DMS53 treated with DMSO at 0.1 percent for 48 hours (cell line): ENCODE data around the gene GID8.
"Not testable (repeated sequence)": the region's sequence is repeated elsewhere in the genome, so short reads cannot be mapped to it uniquely, and the experiment has no call there.

Experiments
- DNase-seq: peaks from one replicate; lab custom pipeline; 2025; ENCODE audit not compliant: unreplicated experiment; lab: John Stamatoyannopoulos, UW

Gene GID8

DNA sequence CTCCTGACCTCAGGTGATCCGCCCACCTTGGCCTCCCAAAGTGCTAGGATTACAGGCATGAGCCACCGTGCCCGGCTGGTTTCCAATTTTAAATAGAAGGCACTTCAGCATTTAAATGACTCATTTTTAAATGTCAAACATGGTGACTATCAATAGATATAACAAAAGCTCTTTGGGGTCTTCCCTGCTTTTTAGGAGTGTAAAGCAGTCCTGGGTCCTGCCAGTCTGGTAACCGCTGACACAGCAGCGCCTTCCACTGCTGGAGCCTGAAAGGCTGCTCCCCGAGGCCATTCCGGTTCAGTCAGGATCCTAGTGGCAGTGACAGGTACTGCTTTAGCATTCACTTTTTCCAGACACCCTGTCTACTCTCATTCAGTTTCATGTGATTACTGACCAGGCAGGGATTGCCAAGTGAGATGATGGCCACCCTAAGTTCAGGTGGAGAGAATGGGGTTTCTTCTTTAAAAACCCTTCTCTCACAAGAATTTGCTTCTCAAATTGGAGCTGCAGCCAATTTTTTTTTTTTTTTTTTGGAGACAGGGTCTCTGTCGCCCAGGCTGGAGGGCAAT, 16.7 kb upstream of the GID8 start:
- DNase-seq: peak; percentile 24

- DNase-seq: no peak
Observed at GRCh38 chr20:62922451-62922921, 15.5 kb upstream of the GID8 start.

DNA sequence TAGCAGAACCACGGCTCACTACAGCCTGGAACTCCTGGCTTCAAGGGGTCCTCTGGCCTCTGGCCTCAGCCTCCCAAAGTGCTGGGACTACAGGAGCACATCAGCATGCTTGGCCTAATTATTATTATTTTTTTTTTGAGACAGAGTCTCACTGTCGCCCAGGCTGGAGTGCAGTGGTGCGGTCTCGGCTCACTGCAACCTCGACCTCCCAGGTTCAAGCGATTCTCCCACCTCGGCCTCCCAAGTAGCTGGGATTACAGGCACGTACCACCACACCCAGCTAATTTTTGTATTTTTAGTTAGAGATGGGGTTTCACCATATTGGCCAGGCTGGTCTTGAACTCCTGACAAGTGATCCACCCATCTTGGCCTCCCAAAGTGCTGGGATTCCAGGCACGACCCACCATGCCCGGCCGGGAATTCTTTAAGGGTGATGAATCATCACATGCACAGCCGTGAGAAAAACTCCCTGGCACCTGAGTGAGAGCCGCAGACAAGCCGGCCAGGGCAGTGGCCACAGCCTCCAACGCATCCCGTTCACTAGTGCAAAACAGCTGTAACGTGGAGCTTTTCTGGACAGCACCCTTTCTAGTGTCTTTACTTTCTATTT, 14.8 kb upstream of the GID8 start:
- DNase-seq: not testable (repeated sequence)

DNA sequence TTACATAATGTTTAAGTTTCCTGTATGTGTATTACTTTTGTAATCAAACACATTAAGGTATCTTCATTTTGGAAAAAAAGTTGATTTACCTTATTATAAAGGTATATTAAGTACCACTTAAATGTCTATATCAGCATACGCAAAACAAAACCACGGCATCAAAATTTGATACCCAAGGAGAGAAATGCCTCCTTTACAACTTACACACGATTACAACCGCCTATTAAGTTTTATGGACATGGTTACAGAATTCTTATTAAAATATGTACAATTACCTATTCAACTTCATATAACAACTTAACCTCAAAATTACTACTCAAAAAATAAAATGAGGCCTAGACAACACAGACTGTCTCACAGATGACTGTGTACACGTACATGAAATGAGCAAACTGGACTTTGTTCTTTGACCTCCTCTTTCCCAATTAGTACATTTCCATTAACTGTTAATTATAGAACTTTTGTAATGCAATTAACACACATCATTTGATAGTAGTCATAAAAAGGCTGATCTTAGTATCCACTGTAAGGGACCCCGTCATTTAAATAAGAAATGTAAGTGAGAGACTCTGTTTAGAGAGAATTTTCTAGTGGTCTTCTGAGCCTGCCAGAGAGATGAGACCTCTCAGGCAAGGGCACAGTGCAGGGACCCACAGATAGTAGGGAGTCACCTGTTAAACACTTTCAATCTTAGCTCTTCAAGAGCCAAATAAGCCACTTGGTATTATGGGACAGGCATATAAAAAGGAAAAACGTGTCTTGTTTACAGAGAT, 14.1 kb upstream of the GID8 start:
- no peak for DNase-seq

DNA sequence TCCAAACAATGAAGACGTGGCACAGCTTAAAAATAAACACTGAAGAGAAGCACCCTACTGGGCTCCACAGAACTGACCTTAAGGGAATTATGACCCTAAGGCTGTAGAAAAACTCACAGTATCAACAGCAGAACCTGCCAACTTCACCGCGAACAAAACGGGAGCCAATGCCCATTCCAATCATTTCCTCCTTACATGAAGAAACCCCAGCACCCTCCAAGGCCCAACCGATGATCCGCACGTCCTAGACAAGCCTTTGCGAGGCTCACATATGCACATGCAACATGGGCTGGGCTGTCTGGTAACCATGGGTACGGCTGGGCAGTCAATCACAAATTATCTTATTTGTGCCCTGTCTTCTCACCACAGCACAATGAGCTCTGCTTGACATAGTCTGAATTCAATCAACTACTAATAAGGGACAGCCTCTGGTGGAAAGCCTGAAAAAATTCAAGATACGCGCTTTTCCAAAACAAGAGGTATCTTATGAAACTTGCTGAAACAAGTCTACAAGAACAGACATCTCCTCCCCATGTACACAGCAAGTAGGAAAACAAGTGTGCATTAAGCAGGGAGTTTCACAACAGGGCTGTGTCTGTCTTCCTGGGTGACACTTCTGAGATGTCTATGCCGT, 13.4 kb upstream of the GID8 start:
- DNase-seq: no peak

DNA sequence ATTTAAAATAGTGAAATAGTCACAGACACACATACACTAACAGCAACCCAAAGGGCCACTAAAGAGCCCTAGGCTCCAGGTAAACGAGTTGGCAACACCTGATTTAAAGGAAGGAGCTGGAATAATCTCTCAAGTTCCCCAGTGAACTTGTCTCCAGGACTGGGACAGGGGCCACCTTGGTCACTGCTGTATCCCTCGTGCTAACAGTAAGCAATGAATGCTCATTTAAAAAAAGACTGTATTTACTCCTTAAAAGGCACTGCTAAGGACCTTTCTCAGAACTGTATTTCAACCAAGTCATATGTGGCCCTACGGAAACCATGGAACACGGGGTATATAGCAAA, 12.9 kb upstream of the GID8 start:
- DNase-seq: no peak

DNA sequence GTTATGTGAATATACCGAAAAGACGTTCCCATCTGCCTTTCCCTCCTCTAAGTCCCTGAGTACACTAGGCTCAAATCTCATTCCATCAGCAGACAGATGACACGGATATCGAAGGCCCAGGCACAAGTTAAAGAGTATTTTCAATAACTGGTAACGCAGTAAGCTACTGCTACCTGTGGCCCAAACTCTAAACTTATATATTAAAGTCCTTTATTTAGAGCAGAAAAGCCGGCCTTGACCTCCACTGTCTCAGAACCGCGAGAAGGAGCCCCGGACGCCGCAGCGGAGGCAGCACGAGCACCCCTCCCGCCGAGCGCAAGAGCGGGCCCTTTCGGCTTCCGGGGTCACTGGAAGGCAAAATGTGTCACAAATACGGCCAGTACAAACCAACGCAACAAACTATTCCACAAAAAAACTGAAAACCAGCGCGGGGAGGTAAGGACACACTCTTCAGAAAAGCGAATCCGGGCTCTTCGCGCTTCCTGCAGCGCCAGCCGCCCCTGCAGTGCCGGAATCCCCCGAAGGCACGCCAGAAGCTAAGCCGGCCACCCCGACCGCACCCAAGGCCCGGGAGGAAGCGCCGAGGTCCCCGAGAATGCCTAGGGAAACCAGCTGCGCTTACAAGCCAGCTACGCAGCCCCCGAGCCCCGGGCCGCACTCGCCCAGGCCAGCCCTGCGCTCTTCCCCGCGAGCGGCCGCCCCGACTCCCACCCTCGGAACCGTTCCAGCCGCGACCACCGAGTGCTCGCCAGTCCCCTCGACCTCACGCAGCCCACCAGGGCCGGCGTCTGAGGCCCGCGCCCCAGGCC, 12.3 kb upstream of the GID8 start:
- DNase-seq: no peak

DNA sequence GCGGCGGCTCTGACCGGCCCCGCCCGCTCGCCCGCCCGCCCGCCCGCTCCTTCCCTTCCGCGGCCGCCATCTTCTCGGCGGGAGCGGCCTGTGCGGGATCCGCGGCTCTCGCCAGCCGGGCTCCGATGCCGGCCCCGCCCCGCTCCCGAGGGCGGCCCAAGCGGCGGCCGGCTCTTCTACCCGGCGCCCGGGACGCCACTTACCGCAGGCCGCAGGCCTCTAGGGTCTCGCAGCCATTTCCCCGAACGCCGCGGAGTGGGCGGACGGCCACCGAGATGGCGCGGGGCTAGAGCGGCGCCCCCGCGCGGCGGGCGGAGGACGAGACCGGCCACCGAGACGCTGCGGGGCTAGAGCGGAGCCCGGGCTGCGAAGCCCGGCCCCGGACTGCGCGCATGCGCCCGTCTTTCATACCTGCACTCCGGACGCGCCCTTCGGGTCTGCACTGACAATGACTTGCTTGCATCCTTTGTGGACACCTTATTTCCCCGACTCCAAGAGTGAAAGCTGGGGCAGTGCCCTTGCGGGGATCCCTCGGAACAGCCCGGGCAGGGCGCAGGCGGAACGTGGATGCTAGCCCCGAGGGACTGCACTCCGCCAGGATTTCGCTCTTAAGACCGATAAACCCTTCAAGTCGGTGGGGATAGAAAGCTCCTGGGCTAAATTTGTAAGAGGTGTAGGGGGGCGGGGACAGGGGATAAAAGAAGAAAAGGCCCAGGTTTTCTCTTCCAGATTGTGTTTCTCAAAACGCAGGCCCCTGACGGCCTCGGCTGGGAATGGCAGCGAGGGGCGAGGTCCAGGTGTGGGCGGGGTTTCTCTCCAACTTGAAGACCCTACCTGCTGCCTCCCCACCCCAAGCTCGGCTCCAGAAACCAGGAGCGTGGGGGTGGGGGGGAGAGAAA, 11.5 kb upstream of the GID8 start, which contains the start of gene DIDO1:
Gene DIDO1 (minus strand): TSS at position 277 of the 899 bp plus-strand sequence.
- DNase-seq: peak; percentile 85

GRCh38 chr20:62927128-62927705, 10.7 kb upstream of the GID8 start:
- DNase-seq: no peak

DNA sequence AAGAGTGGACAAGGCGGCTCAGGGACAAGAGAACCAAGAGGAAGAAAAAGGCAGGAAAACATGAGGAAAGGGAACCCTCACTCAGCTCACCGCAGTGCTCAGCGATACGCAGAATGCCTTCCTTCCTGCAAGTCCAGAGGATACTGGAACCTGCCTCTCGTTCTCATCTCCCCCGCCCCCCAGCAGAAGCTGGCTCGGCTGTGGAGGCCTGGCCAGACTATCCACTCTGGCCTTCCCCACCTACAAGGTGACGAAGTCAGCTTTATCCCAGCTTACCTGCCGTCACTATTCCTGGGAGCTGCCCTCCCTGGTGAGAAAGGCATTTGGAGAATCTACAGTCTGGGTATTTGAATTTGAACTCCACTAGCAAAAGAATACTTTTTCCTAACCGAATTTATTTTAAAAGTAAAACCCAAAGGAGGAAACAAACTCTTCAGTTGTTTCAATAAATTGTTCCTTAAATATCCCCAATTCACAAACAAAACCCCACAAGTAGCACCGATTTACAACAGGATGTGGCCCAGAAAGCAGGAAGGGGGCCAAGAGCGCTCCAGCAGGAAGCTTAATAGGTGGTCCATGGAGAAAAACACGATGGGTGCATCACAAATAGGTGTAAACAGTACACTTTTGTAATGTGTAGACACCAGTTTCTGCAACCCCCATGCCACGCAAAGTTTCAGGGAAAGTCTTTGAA, 9.6 kb upstream of the GID8 start:
- DNase-seq: no peak

DNA sequence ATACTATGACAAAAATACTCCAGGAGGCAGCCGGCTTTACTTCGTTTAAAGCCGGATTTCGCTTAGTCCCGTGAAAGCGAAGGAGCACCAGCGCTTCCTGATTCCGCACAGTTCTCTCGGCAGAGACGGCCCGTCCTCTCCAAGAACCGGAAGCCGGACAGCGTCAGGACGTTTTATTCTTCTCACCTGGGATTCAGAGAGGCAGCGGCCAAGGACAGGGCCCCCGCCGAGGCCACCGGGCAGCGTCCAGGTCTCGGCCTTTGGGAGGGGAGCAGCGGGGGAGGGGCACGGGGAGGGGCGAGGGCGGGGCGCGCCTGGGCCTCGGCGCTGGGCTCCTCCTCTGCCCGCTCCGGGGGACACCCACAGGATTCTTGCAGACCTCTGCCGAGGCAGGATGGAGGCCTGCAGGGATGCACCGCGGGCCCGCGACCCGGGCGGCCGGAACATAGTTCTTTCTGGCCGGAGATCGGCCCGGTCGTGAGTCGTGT, 8.9 kb upstream of the GID8 start:
- no peak for DNase-seq

- no peak for DNase-seq
Observed at GRCh38 chr20:62931464-62931863, 6.5 kb upstream of the GID8 start.

- DNase-seq: no peak
Observed at GRCh38 chr20:62933966-62934365, 4.0 kb upstream of the GID8 start.

DNA sequence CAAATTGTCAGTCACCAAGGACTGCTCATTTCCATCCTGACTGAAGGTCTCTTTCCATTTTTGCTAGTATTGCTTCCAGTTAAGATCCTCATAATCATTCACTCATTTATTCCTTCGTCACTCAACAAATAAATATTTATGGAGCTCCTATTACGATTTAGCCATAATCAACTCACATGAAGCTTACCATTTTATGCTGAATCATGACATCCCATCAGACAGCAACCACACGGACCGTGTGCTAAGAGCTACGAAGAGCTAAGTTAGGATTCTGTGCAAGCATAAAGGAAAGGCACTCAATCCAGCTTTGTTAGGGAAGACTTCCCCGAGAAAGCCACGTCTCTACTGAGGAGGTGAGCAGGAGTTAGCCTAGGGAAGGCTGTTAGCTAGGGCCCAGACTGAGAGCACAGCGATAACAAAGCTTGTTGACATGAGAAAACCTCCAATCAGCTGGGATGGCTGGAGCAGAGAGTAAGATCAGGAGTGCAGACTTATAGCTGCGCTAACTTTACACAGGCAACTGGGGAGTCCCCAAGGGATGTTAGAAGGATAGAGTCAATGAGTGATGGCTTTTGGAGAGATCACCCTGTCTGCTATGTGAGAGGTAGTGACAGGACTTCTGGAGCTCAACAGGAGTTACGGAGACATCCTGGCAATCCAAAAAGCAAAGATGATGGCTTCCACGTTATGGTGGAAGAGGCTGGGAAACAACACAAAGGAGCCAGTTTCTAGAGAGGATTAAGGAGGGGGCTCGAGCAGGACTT, 2.6 kb upstream of the GID8 start:
- DNase-seq: no peak

GRCh38 chr20:62935968-62936585, 1.9 kb upstream of the GID8 start:
- DNase-seq: no peak

- peak; percentile 92 for DNase-seq
Observed at GRCh38 chr20:62937268-62938104, 461 bp upstream of the GID8 start.

DNA sequence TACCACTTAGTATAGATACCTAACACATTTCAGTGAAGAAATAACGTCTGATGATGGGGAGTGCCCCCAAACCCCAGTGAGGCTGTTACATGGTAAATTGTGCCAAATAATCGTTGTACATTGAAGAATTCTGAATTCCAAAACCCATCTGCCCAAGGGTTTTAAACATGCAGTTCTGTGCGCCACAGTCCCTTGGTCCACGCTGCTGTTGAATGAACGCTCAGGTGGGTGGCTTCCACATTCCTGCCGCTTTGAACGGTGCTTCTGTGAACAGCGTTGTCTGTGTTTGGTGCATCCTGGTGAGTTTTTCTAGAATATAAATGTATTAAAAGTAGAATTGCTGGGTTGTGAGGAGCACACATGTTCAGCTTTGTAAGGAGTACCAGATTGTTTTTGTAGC, 2.9 kb downstream of the GID8 start:
- DNase-seq: no peak
